H1 (cell line): ENCODE results near the gene LRRC4C. TPM values are rescaled to one million over a fixed set of nuclear protein-coding genes. Genes with fewer than 3 reads are reported as not detected.

Source experiments
- CTCF ChIA-PET: fragments of 300-600 bp; sonication (Branson Sonifier 250); formaldehyde crosslinking; loops from one replicate; lab custom pipeline; 2021; ENCODE audit not compliant: partially characterized antibody; lab: Charles Lee
- POLR2A ChIA-PET: fragments of 300-600 bp; sonication (Branson Sonifier 250); formaldehyde crosslinking; loops from one replicate; lab custom pipeline; 2021; ENCODE audit warnings: inconsistent platforms; ENCODE audit not compliant: partially characterized antibody; lab: Charles Lee
- DNase-seq, 2 experiments: peaks; one replicate each; pipeline versions ENCODE4 v3.0.0 to v3.0.0-alpha.2; 2010 to 2022; ENCODE audit warnings: low spot score in 2 of 2, low read depth in 1 of 2, mixed read lengths in 1 of 2
- FAIRE-seq: peaks from 2 replicates; lab custom pipeline; 2011; peaks lifted over from hg19 to GRCh38; lab: Jason Lieb, UNC
- H2AFZ ChIP-seq: 2 replicates; pipeline ENCODE4 v1.8.1; 2012; ENCODE audit warnings: low read length, inconsistent platforms
- H2AK5ac ChIP-seq: 2 replicates; pipeline ENCODE4 v1.6.1; 2013; ENCODE audit warnings: low read depth, low read length
- H2BK120ac ChIP-seq: replicated peaks from 2 replicates; pipeline ENCODE3; 2013; ENCODE audit warnings: low read depth, low read length, inconsistent platforms
- H2BK12ac ChIP-seq: 2 replicates; pipeline ENCODE4 v1.6.1; 2013; ENCODE audit warnings: low read depth, low read length
- H2BK15ac ChIP-seq: 2 replicates; pipeline ENCODE4 v1.6.1; 2013; ENCODE audit warnings: low read length
- H2BK20ac ChIP-seq: 2 replicates; pipeline ENCODE4 v1.6.1; 2013; ENCODE audit warnings: low read length
- H2BK5ac ChIP-seq: 2 replicates; pipeline ENCODE4 v1.6.1; 2013; ENCODE audit warnings: low read depth, low read length
- H3K14ac ChIP-seq: 2 replicates; pipeline ENCODE4 v1.6.1; 2013; ENCODE audit warnings: inconsistent platforms; ENCODE audit not compliant: insufficient read length
- H3K18ac ChIP-seq: 2 replicates; pipeline ENCODE4 v1.6.1; 2013; ENCODE audit warnings: low read length; ENCODE audit errors: extremely low read depth
- H3K23ac ChIP-seq: 2 replicates; pipeline ENCODE4 v1.6.1; 2013; ENCODE audit warnings: inconsistent platforms; ENCODE audit not compliant: insufficient read length
- H3K23me2 ChIP-seq: 2 replicates; pipeline ENCODE4 v1.6.1; 2013; ENCODE audit warnings: low read depth, low read length
- H3K27ac ChIP-seq: 2 replicates; pipeline ENCODE4 v1.6.1; 2011; ENCODE audit warnings: low read depth, low read length, inconsistent platforms
- H3K27me3 ChIP-seq, 4 experiments: replicated peaks in 1 of 4; 1 replicate in 1 of 4; 2 replicates in 3 of 4; pipeline versions ENCODE4 v1.6.1 to v1.8.1; 2011 to 2013; ENCODE audit warnings: low read length in 3 of 4, mild to moderate bottlenecking in 3 of 4, inconsistent platforms in 2 of 4, mixed read lengths in 2 of 4, moderate library complexity in 1 of 4; ENCODE audit not compliant: control insufficient read depth in 3 of 4, insufficient read depth in 3 of 4; ENCODE audit errors: extremely low read depth in 1 of 4
- H3K36me3 ChIP-seq, 4 experiments: 2 replicates each; pipeline versions ENCODE4 v1.6.1 to v1.8.1; 2011 to 2013; ENCODE audit warnings: mild to moderate bottlenecking in 4 of 4, low read length in 3 of 4, moderate library complexity in 2 of 4, control low read depth in 1 of 4, inconsistent platforms in 1 of 4; ENCODE audit not compliant: insufficient read depth in 4 of 4, control insufficient read depth in 2 of 4
- H3K4ac ChIP-seq: replicated peaks from 2 replicates; pipeline ENCODE3; 2013; ENCODE audit warnings: low read length, low read depth, mixed read lengths, inconsistent platforms; ENCODE audit not compliant: insufficient read length
- H3K4me1 ChIP-seq, 4 experiments: replicated peaks in 1 of 4; 1 replicate in 1 of 4; 2 replicates in 3 of 4; pipeline versions ENCODE4 v1.6.1 to v1.8.1; 2011 to 2013; ENCODE audit warnings: low read length in 3 of 4, inconsistent platforms in 2 of 4, mixed read lengths in 1 of 4; ENCODE audit not compliant: insufficient read depth in 4 of 4, control insufficient read depth in 3 of 4
- H3K4me2 ChIP-seq, 2 experiments: 2 replicates each; pipeline versions ENCODE4 v1.6.1 to v1.8.1; 2011 to 2013; ENCODE audit warnings: low read depth in 2 of 2, low read length in 2 of 2, control low read depth in 1 of 2, inconsistent platforms in 1 of 2, mild to moderate bottlenecking in 1 of 2; ENCODE audit not compliant: insufficient read depth in 1 of 2
- H3K4me3 ChIP-seq, 4 experiments: fragments of 200-600, 300-600 bp in 1 of 4; sonication (generic), shearing (Covaris generic), sonication (Bioruptor Twin) in 1 of 4; 2 replicates each; pipeline versions ENCODE4 v1.5.1 to v1.8.1; 2011 to 2016; ENCODE audit warnings: low read length in 4 of 4, low read depth in 3 of 4, control low read depth in 2 of 4, inconsistent platforms in 2 of 4, mild to moderate bottlenecking in 2 of 4, mixed read lengths in 1 of 4, moderate library complexity in 1 of 4; ENCODE audit not compliant: insufficient read depth in 2 of 4; ENCODE audit errors: extremely low read depth in 1 of 4
- H3K56ac ChIP-seq: replicated peaks from 2 replicates; pipeline ENCODE3; 2013; ENCODE audit warnings: low read depth, mild to moderate bottlenecking, mixed read lengths, low read length, inconsistent platforms; ENCODE audit not compliant: insufficient read length
- H3K79me1 ChIP-seq: 2 replicates; pipeline ENCODE4 v1.6.1; 2013; ENCODE audit warnings: low read depth, low read length, control low read depth
- H3K79me2 ChIP-seq, 2 experiments: 2 replicates each; pipeline versions ENCODE4 v1.6.1 to v1.8.1; 2012 to 2013; ENCODE audit warnings: low read length in 2 of 2, mild to moderate bottlenecking in 2 of 2, inconsistent platforms in 1 of 2; ENCODE audit not compliant: insufficient read depth in 2 of 2, control insufficient read depth in 1 of 2
- H3K9ac ChIP-seq, 4 experiments: replicated peaks in 1 of 4; 1 replicate in 1 of 4; 2 replicates in 3 of 4; pipeline versions ENCODE4 v1.6.1 to v1.8.1; 2011 to 2013; ENCODE audit warnings: low read depth in 3 of 4, low read length in 3 of 4, control low read depth in 2 of 4, mild to moderate bottlenecking in 2 of 4, moderate library complexity in 2 of 4, inconsistent platforms in 1 of 4; ENCODE audit errors: extremely low read depth in 1 of 4
- H3K9me3 ChIP-seq, 2 experiments: 2 replicates each; pipeline versions ENCODE4 v1.6.1 to v1.8.1; 2012 to 2013; ENCODE audit warnings: mild to moderate bottlenecking in 2 of 2, moderate library complexity in 2 of 2, control low read depth in 1 of 2, inconsistent platforms in 1 of 2, low read depth in 1 of 2, low read length in 1 of 2, mixed read lengths in 1 of 2; ENCODE audit not compliant: insufficient read depth in 2 of 2
- H4K20me1 ChIP-seq, 2 experiments: replicated peaks in 1 of 2; 2 replicates each; pipeline versions ENCODE3 to v1.8.1; 2011 to 2013; ENCODE audit warnings: inconsistent platforms in 2 of 2, low read length in 2 of 2, mild to moderate bottlenecking in 1 of 2; ENCODE audit not compliant: insufficient read depth in 2 of 2, control insufficient read depth in 1 of 2
- H4K5ac ChIP-seq: 2 replicates; pipeline ENCODE4 v1.6.1; 2013; ENCODE audit warnings: low read length, low read depth, mixed read lengths, inconsistent platforms; ENCODE audit not compliant: insufficient read length
- H4K8ac ChIP-seq: 2 replicates; pipeline ENCODE4 v1.8.0; 2013; ENCODE audit warnings: mild to moderate bottlenecking, moderate library complexity, low read length, inconsistent platforms; ENCODE audit not compliant: insufficient read depth; ENCODE audit errors: extremely low read depth
- H4K91ac ChIP-seq: replicated peaks from 2 replicates; pipeline ENCODE3; 2013; ENCODE audit warnings: low read length, mixed read lengths, inconsistent platforms; ENCODE audit not compliant: insufficient read length
- CBX5 ChIP-seq: fragments of 300-800, 300-1000 bp; sonication (generic); IDR thresholded peaks from 2 replicates; pipeline ENCODE4 v1.7.1; 2016; ENCODE audit warnings: antibody characterized with exemption, low read length, low read depth
- WGBS, 2 experiments: shearing (Covaris generic) in 1 of 2; methylation state at CpG; one replicate each; pipeline versions ENCODE4 v1.1.6 to v1.1.7; 2013 to 2015; ENCODE audit warnings: low lambda C conversion rate in 2 of 2, mixed read lengths in 2 of 2, inconsistent platforms in 1 of 2, low coverage in 1 of 2, missing lambda C conversion rate in 1 of 2; ENCODE audit not compliant: insufficient replicate concordance in 2 of 2, insufficient coverage in 1 of 2, insufficient read length in 1 of 2; ENCODE audit errors: extremely low coverage in 1 of 2, missing lambda C conversion rate in 1 of 2; 5-methylcytosine and 5-hydroxymethylcytosine counted together
- polyA plus RNA-seq, 7 experiments: library from polyadenylated mRNA; depleted of rRNA in 3 of 7; stranded (reverse) in 5 of 7; unstranded in 2 of 7; fragments of >200 nt in 5 of 7; fragments of 200-250 nt in 2 of 7; gene quantifications; 1 replicate in 5 of 7; 2 replicates in 1 of 7; 4 replicates in 1 of 7; pipeline versions ENCODE4 v1.2.1 to v1.2.3, GENCODE V29; 2011 to 2013; ENCODE audit warnings: missing spikeins in 2 of 7, mixed read lengths in 2 of 7
- total RNA-seq: library from RNA; stranded (reverse); fragmentation: NEBNext Ultra II Directional; extraction: Animal tissue kit (Norgen Biotek cat#: 25700); gene quantifications from 2 replicates; pipeline ENCODE4 v1.2.1, GENCODE V29; 2021
- TF ChIP-seq, protein P1 (sequence below): IDR thresholded peaks from 2 replicates; pipeline ENCODE4 v1.6.1; 2012; ENCODE audit warnings: low read length, inconsistent platforms

Gene LRRC4C
- total and polyA plus RNA-seq, 2 of the 8 experiments (the other 6 are each of a cell fraction or from before 2014, with no cell fraction given): 0.23 to 2.2 TPM

DNA sequence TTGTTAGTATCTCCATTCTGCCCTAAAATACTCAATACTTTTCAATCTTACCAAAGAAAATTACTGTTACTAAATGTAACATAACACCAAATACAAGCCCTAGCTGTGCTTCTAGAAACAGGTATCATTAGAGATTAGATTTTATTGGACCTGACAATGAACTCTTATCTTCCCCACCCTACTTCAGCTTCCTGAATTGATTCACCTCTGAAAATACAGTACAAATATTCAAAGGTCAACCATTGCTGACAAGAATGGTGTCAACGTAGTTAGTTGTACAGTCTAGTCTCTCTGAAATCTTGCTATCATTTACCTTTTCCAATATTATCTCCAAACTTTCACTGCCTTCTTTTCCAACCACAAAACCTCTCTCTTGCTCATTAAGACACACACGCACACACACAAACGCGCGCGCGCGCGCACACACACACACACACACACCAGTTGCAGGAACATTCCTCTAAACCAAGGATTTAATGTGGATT is 22.4 kb downstream of the LRRC4C start:
- Histone ChIP-seq H3K4ac (no peak overlapping the region), H3K18ac (no peak overlapping the region), H2AFZ (no peak overlapping the region), H3K9ac (no peak overlapping the region), H4K20me1 (no peaks in the 10 kb centered on the region), H3K4me3 (no peak overlapping the region), H3K23ac (no peak overlapping the region), H3K79me2 (no peaks in the 10 kb centered on the region), H3K14ac (no peak overlapping the region), H3K4me2 (no peak overlapping the region), H2AK5ac (no peak overlapping the region), H2BK20ac (no peak overlapping the region), H3K56ac (no peak overlapping the region), H4K8ac (no peak overlapping the region), H3K36me3 (no peaks in the 10 kb centered on the region), H3K27me3 (no peaks in the 10 kb centered on the region), H2BK15ac (no peak overlapping the region), H3K79me1 (no peaks in the 10 kb centered on the region), H3K27ac (no peak overlapping the region), H3K4me1 (no peaks in the 10 kb centered on the region), H3K23me2 (no peaks in the 10 kb centered on the region; the same call in 1 of the 2 replicates), H2BK5ac (no peak overlapping the region), H4K91ac (no peak overlapping the region), H3K9me3 (no peaks in the 10 kb centered on the region), H4K5ac (no peak overlapping the region), H2BK12ac (no peak overlapping the region), H2BK120ac (no peak overlapping the region)
- TF ChIP-seq, protein P1, sequence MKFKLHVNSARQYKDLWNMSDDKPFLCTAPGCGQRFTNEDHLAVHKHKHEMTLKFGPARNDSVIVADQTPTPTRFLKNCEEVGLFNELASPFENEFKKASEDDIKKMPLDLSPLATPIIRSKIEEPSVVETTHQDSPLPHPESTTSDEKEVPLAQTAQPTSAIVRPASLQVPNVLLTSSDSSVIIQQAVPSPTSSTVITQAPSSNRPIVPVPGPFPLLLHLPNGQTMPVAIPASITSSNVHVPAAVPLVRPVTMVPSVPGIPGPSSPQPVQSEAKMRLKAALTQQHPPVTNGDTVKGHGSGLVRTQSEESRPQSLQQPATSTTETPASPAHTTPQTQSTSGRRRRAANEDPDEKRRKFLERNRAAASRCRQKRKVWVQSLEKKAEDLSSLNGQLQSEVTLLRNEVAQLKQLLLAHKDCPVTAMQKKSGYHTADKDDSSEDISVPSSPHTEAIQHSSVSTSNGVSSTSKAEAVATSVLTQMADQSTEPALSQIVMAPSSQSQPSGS: no peak
- no peak for TF ChIP-seq CBX5
- WGBS, 2 experiments: 76 to 100% methylated on average over 1 to 9 of the region's 9 CpGs
- ChIA-PET CTCF (interaction anchor here (0.7 kb wide), 1 partner anchor 8 kb away, joined by 3 read pairs; no protein-coding TSS in a partner anchor), POLR2A (no interaction called here)
- DNase-seq (no peak), FAIRE-seq (no peak)
